Neural crest cell (in vitro differentiated cells): ENCODE measurements around the gene MVK. TPM values are rescaled to one million over a fixed set of nuclear protein-coding genes. Genes with fewer than 3 reads are reported as not detected.

Source experiments
- DNase-seq: peaks from one replicate; pipeline ENCODE4 v3.0.0; 2021; ENCODE audit warnings: low read depth, mixed read lengths, low spot score
- H3K27ac Mint-ChIP-seq: one replicate; pipeline ENCODE4 v1.8.0; 2021; ENCODE audit warnings: mild to moderate bottlenecking, mixed read lengths; ENCODE audit not compliant: unreplicated experiment
- H3K27me3 Mint-ChIP-seq: 2 replicates; pipeline ENCODE4 v1.8.0; 2021; ENCODE audit warnings: low read depth, mild to moderate bottlenecking, mixed read lengths
- H3K36me3 Mint-ChIP-seq: 2 replicates; pipeline ENCODE4 v1.8.0; 2021; ENCODE audit warnings: low read depth, mild to moderate bottlenecking, mixed read lengths
- H3K4me1 Mint-ChIP-seq: 2 replicates; pipeline ENCODE4 v1.8.0; 2021; ENCODE audit warnings: mixed read lengths
- H3K4me3 Mint-ChIP-seq: one replicate; pipeline ENCODE4 v1.8.0; 2021; ENCODE audit warnings: mild to moderate bottlenecking, mixed read lengths
- H3K9me3 Mint-ChIP-seq: 2 replicates; pipeline ENCODE4 v1.8.0; 2021; ENCODE audit warnings: mixed read lengths
- CTCF ChIP-seq: fragments of 200-600 bp; sonication (generic); conservative IDR thresholded peaks from 2 replicates; pipeline ENCODE4 v1.5.0; 2021; ENCODE audit warnings: antibody characterized with exemption, mild to moderate bottlenecking
- total RNA-seq: library from RNA; stranded (reverse); gene quantifications from 2 replicates; pipeline ENCODE4 v1.2.1, GENCODE V29; 2021

The MVK gene
- total RNA-seq, 1 donor from 2014 or later: 59.3 TPM

DNA sequence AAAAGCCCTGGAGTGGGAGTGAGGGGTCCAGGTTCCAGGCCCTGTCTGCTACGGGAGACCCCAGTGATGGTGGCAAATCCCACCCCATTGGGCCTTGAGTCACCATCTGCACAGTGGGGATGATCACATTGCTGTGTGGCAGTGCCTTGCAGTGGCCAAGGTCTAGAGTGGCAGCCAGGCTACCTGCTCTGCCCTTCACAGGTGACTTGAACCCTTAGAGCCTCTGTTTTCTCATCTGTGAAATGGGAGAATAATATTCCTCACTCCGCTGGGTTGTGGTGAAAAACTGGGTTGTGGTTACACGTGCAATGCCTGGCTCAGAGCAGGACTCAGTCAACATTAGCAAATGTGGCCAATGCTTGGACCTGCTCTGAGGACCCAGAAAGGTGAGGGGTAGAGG, 58.2 kb downstream of the MVK start:
- no peak for DNase-seq
- Mint-ChIP-seq H3K27me3 (peaks cover 10% of the 10 kb centered on the region), H3K9me3 (no peaks in the 10 kb centered on the region), H3K27ac (no peak overlapping the region), H3K4me3 (no peak overlapping the region), H3K4me1 (peaks cover 6% of the 10 kb centered on the region), H3K36me3 (no peaks in the 10 kb centered on the region)
- TF ChIP-seq CTCF: no peak

DNA sequence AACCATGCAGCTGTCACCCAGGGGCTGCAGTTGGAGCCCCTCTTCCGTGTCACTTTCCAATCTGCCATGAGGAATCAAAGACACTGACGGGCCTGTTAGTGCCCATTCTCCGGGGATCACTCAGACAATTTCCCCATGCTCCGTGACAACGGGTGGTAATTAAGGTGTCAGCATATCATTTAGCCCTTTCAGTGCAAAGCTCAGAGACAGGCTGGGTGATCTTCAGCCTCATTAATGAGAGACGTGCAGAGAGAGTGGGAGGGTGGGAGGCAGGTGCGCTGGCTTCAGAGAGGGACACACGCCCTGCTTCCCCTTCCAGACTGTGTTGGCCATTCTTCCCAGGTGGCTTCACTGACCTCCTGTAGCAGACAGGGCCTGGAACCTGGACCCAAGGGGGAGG, 58.7 kb downstream of the MVK start:
- peaks cover 3% of the 10 kb centered on the region for H3K9me3 Mint-ChIP-seq
- H3K4me3 Mint-ChIP-seq: no peak overlapping the region
- no peaks in the 10 kb centered on the region for H3K36me3 Mint-ChIP-seq
- DNase-seq: no peak
- peaks cover 8% of the 10 kb centered on the region for H3K4me1 Mint-ChIP-seq
- no peak overlapping the region for H3K27ac Mint-ChIP-seq
- TF ChIP-seq CTCF: no peak
- H3K27me3 Mint-ChIP-seq: peaks cover 10% of the 10 kb centered on the region

- Mint-ChIP-seq H3K4me3 (no peak overlapping the region), H3K36me3 (no peaks in the 10 kb centered on the region), H3K27me3 (peaks cover 2% of the 10 kb centered on the region), H3K27ac (no peak overlapping the region), H3K4me1 (peaks cover 14% of the 10 kb centered on the region), H3K9me3 (peaks cover 3% of the 10 kb centered on the region)
- no peak for TF ChIP-seq CTCF
- no peak for DNase-seq
These were observed 62.1 kb downstream of the MVK start for GRCh38 chr12:109635717-109636116.

GRCh38 chr12:109637348-109637747, 63.8 kb downstream of the MVK start:
- Mint-ChIP-seq H3K27me3 (no peaks in the 10 kb centered on the region), H3K36me3 (no peaks in the 10 kb centered on the region), H3K9me3 (peaks cover 3% of the 10 kb centered on the region), H3K27ac (no peak overlapping the region), H3K4me3 (no peak overlapping the region), H3K4me1 (peaks cover 17% of the 10 kb centered on the region)
- DNase-seq: no peak
- TF ChIP-seq CTCF: no peak

DNA sequence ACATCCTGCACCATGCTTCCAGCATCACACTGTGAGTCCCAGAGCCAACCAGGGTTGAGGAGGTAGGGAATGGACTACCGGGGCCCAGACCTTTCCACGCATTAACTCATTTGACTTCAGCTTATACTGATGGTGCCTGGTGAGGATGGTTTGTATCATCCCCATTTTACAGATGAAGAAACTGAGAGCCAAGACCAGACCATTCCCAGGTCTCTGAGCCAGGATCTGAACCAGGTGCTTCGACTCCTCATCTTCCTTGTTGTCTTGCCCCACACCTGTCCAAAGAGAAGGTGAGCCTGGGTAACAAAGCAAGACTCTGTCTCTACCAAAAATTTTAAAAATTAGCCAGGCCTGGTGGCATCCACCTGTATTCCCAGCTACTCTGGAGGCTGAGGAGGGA, 64.4 kb downstream of the MVK start:
- H3K4me1 Mint-ChIP-seq: peaks cover 17% of the 10 kb centered on the region
- H3K27ac Mint-ChIP-seq: no peak overlapping the region
- H3K4me3 Mint-ChIP-seq: no peak overlapping the region
- peaks cover 3% of the 10 kb centered on the region for H3K9me3 Mint-ChIP-seq
- no peaks in the 10 kb centered on the region for H3K27me3 Mint-ChIP-seq
- DNase-seq: no peak
- no peaks in the 10 kb centered on the region for H3K36me3 Mint-ChIP-seq
- TF ChIP-seq CTCF: no peak

DNA sequence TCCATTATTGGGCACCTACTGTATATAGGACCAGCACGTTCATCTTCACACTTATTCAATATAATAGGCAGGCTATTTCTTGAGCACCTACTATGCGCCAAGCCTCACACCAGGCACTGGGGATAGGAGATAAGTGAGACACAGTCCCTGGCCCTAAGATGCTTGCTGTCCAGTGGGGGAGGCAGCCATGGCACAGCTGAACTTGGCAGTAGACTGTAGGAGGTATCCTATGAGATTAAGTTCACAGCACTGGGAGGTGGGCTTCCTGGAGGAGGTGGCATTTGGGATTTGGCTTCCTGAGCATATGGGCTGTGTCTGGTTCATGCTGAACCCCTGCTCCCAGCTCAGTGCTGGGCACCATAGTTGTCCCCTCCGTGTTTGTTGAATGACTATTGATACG, 65.1 kb downstream of the MVK start:
- Mint-ChIP-seq H3K27ac (no peak overlapping the region), H3K9me3 (peaks cover 3% of the 10 kb centered on the region), H3K36me3 (no peaks in the 10 kb centered on the region), H3K27me3 (no peaks in the 10 kb centered on the region), H3K4me1 (peaks cover 14% of the 10 kb centered on the region), H3K4me3 (no peak overlapping the region)
- DNase-seq: no peak
- no peak for TF ChIP-seq CTCF
